Hematopoietic multipotent progenitor cell treated with erythropoietin and hydrocortisone succinate and interleukin-3 and kit ligand, for 6 days (in vitro differentiated cells): ENCODE measurements around the gene RFLNA.
A peak's percentile ranks its signal among the peaks of the same experiment; 100 is the strongest.

Experiments
- DNase-seq: peaks from one replicate; pipeline ENCODE4 v3.0.0-alpha.2; 2015

The RFLNA gene

GRCh38 chr12:124304314-124304790 is 9.5 kb downstream of the RFLNA start:
- DNase-seq, result no peak

DNA sequence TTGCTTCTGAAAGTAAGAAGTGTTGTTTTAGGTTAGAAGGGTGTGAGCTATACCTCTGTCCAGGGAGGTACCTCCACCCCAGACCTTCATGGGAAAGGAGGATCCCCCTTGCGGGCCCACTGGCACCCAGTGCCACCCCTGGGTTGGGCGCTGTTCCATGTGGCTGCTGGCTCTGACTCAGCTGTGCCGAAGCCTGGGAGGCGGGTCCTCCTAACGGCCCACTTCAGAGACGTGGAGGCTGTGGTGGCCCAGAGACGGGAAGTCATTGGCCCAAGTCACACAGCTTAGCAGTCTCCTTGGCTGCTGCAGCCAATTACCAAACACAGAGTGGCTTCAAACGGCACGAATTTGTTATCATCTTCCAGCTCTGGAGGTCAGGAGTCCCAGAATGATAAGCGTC is 10.2 kb downstream of the RFLNA start:
- no peak for DNase-seq

- DNase-seq, result no peak
Observed at GRCh38 chr12:124305776-124306685, 11.1 kb downstream of the RFLNA start.

- no peak for DNase-seq
Observed at GRCh38 chr12:124306686-124307555, 12.0 kb downstream of the RFLNA start.

DNA sequence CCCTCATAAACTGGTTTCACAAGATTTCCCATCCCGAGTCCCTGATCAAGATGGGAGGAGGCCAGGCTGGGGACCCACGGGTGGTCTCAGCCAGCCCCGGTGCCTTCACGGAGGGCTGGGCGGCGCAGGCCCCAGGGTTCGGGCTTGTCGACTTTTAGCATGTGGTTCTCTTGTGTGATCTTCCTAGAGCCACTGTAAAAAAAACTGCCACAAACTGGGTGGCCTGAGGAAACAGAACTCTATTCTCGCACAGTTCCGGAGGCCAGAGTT is 12.6 kb downstream of the RFLNA start:
- no peak for DNase-seq

DNA sequence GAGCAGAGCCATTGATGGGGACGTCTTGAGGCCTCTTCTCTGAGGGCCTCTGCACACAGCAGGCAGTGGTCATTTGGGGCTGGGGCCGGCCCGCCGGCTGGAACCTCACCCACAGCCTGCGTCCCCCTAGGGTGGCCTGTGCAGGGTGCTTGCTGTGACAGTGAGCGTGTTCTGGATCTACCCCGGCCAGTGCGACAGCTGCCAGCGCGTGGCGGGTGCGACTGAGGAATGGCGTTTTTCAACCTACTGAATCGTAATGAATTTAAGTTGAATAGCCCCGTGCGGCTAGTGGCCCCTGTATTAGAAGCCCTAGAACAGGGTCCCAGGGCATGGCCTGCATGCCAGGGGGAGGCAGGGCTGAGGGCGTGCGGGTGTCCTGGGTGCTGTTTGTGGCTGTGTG is 13.8 kb downstream of the RFLNA start:
- DNase-seq, result no peak

GRCh38 chr12:124309231-124309630 is 14.3 kb downstream of the RFLNA start:
- DNase-seq, result no peak

- DNase-seq, result no peak
Observed at GRCh38 chr12:124309744-124310143, 14.9 kb downstream of the RFLNA start.

- no peak for DNase-seq
Observed at GRCh38 chr12:124310178-124310577, 15.3 kb downstream of the RFLNA start.

- DNase-seq, result no peak
Observed at GRCh38 chr12:124310785-124311184, 15.9 kb downstream of the RFLNA start.

- DNase-seq, result no peak
Observed at GRCh38 chr12:124311292-124312109, 16.6 kb downstream of the RFLNA start.

GRCh38 chr12:124312601-124313000 is 17.7 kb downstream of the RFLNA start:
- DNase-seq, result no peak

- no peak for DNase-seq
Observed at GRCh38 chr12:124314207-124314606, 19.3 kb downstream of the RFLNA start.

GRCh38 chr12:124314766-124315165 is 19.9 kb downstream of the RFLNA start:
- DNase-seq, result no peak

GRCh38 chr12:124315372-124316044 is 20.6 kb downstream of the RFLNA start:
- no peak for DNase-seq

DNA sequence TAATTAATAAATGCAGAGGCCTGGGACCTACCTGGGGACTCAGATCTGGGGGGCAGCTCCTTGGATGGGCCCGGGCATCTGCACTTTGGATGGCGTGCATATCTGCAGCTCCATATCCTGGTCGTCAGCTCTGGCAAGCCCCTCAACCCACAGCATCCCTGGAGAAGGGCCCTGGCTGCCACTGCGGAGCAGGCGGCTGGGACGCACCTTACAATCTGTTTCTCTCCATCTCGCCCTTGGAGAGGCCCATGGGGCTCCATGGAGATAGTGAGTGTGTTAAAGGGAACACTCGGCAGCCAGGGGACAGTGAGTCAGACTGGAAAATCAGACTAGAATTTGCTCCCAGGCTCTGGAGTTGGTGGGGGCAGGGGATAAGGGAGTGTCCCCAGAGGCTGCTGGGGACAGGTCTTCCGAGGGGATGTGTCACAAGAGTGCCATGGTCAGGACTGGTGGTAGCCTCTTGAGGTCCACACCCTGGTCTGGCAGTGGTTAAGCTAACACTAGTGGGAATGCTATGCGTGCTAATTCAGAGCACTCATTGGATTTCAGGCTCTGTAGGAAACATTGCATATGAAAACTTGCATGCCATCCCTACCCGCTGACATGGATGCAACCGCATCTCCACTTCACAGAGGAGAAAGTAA is 21.5 kb downstream of the RFLNA start:
- no peak for DNase-seq

DNA sequence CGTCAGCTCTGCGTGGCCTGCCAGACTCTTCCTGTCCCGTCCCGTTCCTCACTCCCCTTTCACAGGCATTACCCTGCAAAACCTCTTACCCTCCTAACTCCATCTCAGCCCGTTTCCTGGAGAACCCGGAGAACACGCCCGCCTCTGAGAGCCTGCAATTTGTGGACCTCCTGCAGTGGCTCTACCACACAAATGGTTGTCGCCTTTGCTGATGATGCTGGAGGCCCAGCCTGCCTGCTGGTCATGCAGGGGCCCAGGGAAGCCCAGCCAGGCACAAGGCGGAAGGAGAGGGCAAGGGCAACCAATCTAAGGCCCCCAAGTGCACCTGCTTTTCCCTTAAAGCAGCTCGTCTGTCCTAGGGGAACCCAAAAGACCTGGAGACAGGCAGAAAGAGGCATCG is 22.5 kb downstream of the RFLNA start:
- DNase-seq, result no peak

- no peak for DNase-seq
Observed at GRCh38 chr12:124318278-124319020, 23.6 kb downstream of the RFLNA start.

- no peak for DNase-seq
Observed at GRCh38 chr12:124319368-124320050, 24.6 kb downstream of the RFLNA start.

GRCh38 chr12:124321040-124321481 is 26.2 kb downstream of the RFLNA start:
- DNase-seq, result peak; percentile 70
